Pancreas (tissue), 10 donors: Measurements from ENCODE around the gene FBXO33. TPM values are rescaled to one million over a fixed set of nuclear protein-coding genes. Genes with fewer than 3 reads are reported as not detected.

Experiments
- ATAC-seq, 4 donors: fragments of 200-7000 bp; cut with Tn5 transposase; one replicate each; pipeline versions ENCODE4 v1.8.0 to v1.9.1; 2020; ENCODE audit warnings: mild to moderate bottlenecking in 4 of 4, moderate library complexity in 4 of 4
- DNase-seq, 6 donors: peaks; one replicate each; pipeline ENCODE4 v3.0.0-alpha.2; 2020
- FAIRE-seq: peaks from 2 replicates; lab custom pipeline; 2012; peaks lifted over from hg19 to GRCh38; lab: Jason Lieb, UNC
- H3K27ac ChIP-seq, 4 donors: fragments of 200-600 bp; sonication (generic); 1 replicate in 3 of 4; 2 replicates in 1 of 4; pipeline versions ENCODE4 v1.5.0 to v1.8.0; 2020
- H3K27me3 ChIP-seq, 4 donors: fragments of 200-600 bp; one replicate each; pipeline ENCODE4 v1.8.0; 2021
- H3K36me3 ChIP-seq, 3 donors: fragments of 200-600 bp; sonication (generic) in 1 of 3; one replicate each; pipeline versions ENCODE4 v1.5.0 to v1.8.0; 2020 to 2021
- H3K4me1 ChIP-seq, 3 donors: fragments of 200-600 bp; one replicate each; pipeline ENCODE4 v1.8.0; 2021
- H3K4me3 ChIP-seq, 4 donors: fragments of 200-600 bp; sonication (generic) in 2 of 4; one replicate each; pipeline versions ENCODE4 v1.5.0 to v1.8.0; 2020 to 2021
- H3K9me3 ChIP-seq, 4 donors: fragments of 200-600 bp; one replicate each; pipeline ENCODE4 v1.8.0; 2021
- CTCF ChIP-seq, 4 donors: fragments of 200-600 bp; sonication (generic) in 3 of 4; IDR thresholded peaks; one replicate each; pipeline versions ENCODE4 v1.5.0 to v1.8.0; 2021; ENCODE audit warnings: antibody characterized with exemption in 4 of 4
- WGBS, 2 donors: extraction: QIAGEN DNeasy Blood & Tissue Kit; methylation state at CpG; one replicate each; pipeline ENCODE4 v1.1.7; 2013; 5-methylcytosine and 5-hydroxymethylcytosine counted together
- intact Hi-C, 3 donors: fragments of 100-400 bp; cut with DNase I; formaldehyde crosslinking; loops; one replicate each; pipeline versions ENCODE4 v1.11.1 to v1.14.2; 2022
- polyA plus RNA-seq, 2 donors: library from polyadenylated mRNA; stranded (reverse); fragments of 200-250 nt; gene quantifications; one replicate each; pipeline ENCODE4 v1.2.3, GENCODE V29; 2013
- total RNA-seq, 6 donors: library from RNA; stranded (reverse); fragmentation: NEBNext Ultra II Directional in 4 of 6; extraction: Animal tissue kit (Norgen Biotek cat#: 25700) in 4 of 6; gene quantifications; one replicate each; pipeline versions ENCODE4 v1.2.1 to v1.2.4, GENCODE V29; 2021 to 2023
- donor health status: healthy with polysubstance abuse.
- donor health status: DM: no; HTN: no; CAD: no; lungs with moderate emphysema.
- donor health status: DM: no; HTN: no; CAD: no.
- donor health status: control.
- donor health status: control.
- donor health status: Bipolar disorder and iron deficiency.
- donor health status: DM: yes; HTN: yes; CAD: no.
- donor health status: DM: no; HTN: no; CAD: no.
- donor health status: DM: no; HTN: no; CAD: no.
- donor health status: DM: yes; HTN: yes; CAD: no.

FBXO33 gene
- total and polyA plus RNA-seq, 8 donors, result 2.1 to 6.9 (median 4.8) TPM

GRCh38 chr14:39419272-39419671, 13.0 kb downstream of the FBXO33 start:
- ATAC-seq (no peak), FAIRE-seq (no peak), DNase-seq (no peak)
- Histone ChIP-seq H3K27me3 (no peaks in the 10 kb centered on the region), H3K4me3 (no peak overlapping the region), H3K36me3 (no peaks in the 10 kb centered on the region), H3K27ac (no peak overlapping the region), H3K4me1 (peaks cover 0 to 6% (median 4%) of the 10 kb centered on the region in 3 donors), H3K9me3 (no peaks in the 10 kb centered on the region)
- no peak for TF ChIP-seq CTCF (IDR thresholded peaks at IDR 0.05)
- intact Hi-C loops, result no loop called here
- 92 to 94% methylated on average over 1 of the region's 1 CpG for WGBS, 2 donors

- FAIRE-seq, result no peak
- ATAC-seq, result no peak
- Histone ChIP-seq H3K27me3 (no peaks in the 10 kb centered on the region), H3K4me3 (no peak overlapping the region), H3K4me1 (no peaks in the 10 kb centered on the region), H3K9me3 (no peaks in the 10 kb centered on the region), H3K27ac (no peak overlapping the region), H3K36me3 (no peaks in the 10 kb centered on the region)
- intact Hi-C loops, result no loop called here
- TF ChIP-seq CTCF (IDR thresholded peaks at IDR 0.05), result no peak
- 97 to 100% methylated on average over 2 of the region's 2 CpGs for WGBS, 2 donors
- no peak for DNase-seq
Measured at GRCh38 chr14:39417014-39417413, 15.2 kb downstream of the FBXO33 start.

GRCh38 chr14:39416072-39416471, 16.2 kb downstream of the FBXO33 start:
- H3K36me3 ChIP-seq, result no peaks in the 10 kb centered on the region
- TF ChIP-seq CTCF (IDR thresholded peaks at IDR 0.05), result no peak
- H3K27me3 ChIP-seq, result no peaks in the 10 kb centered on the region
- intact Hi-C loops, result no loop called here
- WGBS, 2 donors, result 98 to 100% methylated on average over 1 of the region's 1 CpG
- FAIRE-seq (no peak), DNase-seq (no peak), ATAC-seq (no peak)
- no peaks in the 10 kb centered on the region for H3K9me3 ChIP-seq
- no peaks in the 10 kb centered on the region for H3K4me1 ChIP-seq
- H3K27ac ChIP-seq, result no peak overlapping the region
- H3K4me3 ChIP-seq, result no peak overlapping the region

GRCh38 chr14:39406560-39406959, 25.7 kb downstream of the FBXO33 start:
- 70 to 87% methylated on average over 3 of the region's 3 CpGs for WGBS, 2 donors
- FAIRE-seq, result no peak

More at GRCh38 chr14:39406560-39406959, 25.7 kb downstream of the FBXO33 start:
- Histone ChIP-seq H3K27me3 (no peaks in the 10 kb centered on the region), H3K4me3 (no peak overlapping the region), H3K4me1 (no peaks in the 10 kb centered on the region), H3K36me3 (no peaks in the 10 kb centered on the region), H3K9me3 (no peaks in the 10 kb centered on the region), H3K27ac (no peak overlapping the region)
- DNase-seq, result no peak
- intact Hi-C loops, result no loop called here
- ATAC-seq, result no peak
- no peak for TF ChIP-seq CTCF (IDR thresholded peaks at IDR 0.05)
